Thoracic aorta (tissue), 2 donors: ENCODE data around the gene HMGB3. TPM values are rescaled to one million over a fixed set of nuclear protein-coding genes. Genes with fewer than 3 reads are reported as not detected.
A peak's percentile ranks its signal among the peaks of the same experiment; 100 is the strongest.

Experiments used
- ATAC-seq: fragments of 150-250 bp; one replicate; pipeline ENCODE4 v1.8.0; 2017; ENCODE audit warnings: low read depth; ENCODE audit not compliant: insufficient number of reproducible peaks, low FRiP score
- DNase-seq: peaks from one replicate; pipeline ENCODE4 v3.0.0-alpha.2; 2020; ENCODE audit warnings: low spot score
- H3K27ac ChIP-seq, 2 donors: fragments of 200-600 bp; sonication (generic); 1 replicate in 1 of 2; 2 replicates in 1 of 2; pipeline ENCODE4 v1.5.1; 2016; ENCODE audit warnings: mild to moderate bottlenecking in 2 of 2, moderate library complexity in 2 of 2
- H3K27me3 ChIP-seq: fragments of 200-600 bp; sonication (generic); replicated peaks from 2 replicates; pipeline ENCODE4 v1.6.0; 2016; ENCODE audit warnings: mild to moderate bottlenecking; ENCODE audit not compliant: insufficient read depth
- H3K36me3 ChIP-seq: fragments of 200-600 bp; sonication (generic); one replicate; pipeline ENCODE4 v1.5.1; 2016
- H3K4me1 ChIP-seq, 2 donors: fragments of 200-600 bp; sonication (generic); 1 replicate in 1 of 2; 2 replicates in 1 of 2; pipeline versions ENCODE4 v1.5.1 to v1.6.0; 2016; ENCODE audit warnings: low read depth in 2 of 2, mild to moderate bottlenecking in 1 of 2; ENCODE audit not compliant: control insufficient read depth in 1 of 2
- H3K4me3 ChIP-seq: fragments of 200-600 bp; sonication (generic); 2 replicates; pipeline ENCODE4 v1.5.1; 2016; ENCODE audit warnings: mild to moderate bottlenecking
- H3K9me3 ChIP-seq: fragments of 200-600 bp; sonication (generic); 2 replicates; pipeline ENCODE4 v1.5.1; 2016
- total RNA-seq, 2 donors: library from RNA; depleted of rRNA; stranded (reverse); fragments of >200 nt; gene quantifications; one replicate each; pipeline versions ENCODE4 v1.1.0 to v1.2.3, GENCODE V29; 2016
- TF ChIP-seq, protein P1 (sequence below): fragments of 200-600 bp; sonication (generic); IDR thresholded peaks from one replicate; pipeline ENCODE4 v1.5.1; 2019; ENCODE audit warnings: antibody characterized with exemption

Gene HMGB3
- total RNA-seq, 2 donors from 2014 or later, result 0.41 to 3.2 TPM

DNA sequence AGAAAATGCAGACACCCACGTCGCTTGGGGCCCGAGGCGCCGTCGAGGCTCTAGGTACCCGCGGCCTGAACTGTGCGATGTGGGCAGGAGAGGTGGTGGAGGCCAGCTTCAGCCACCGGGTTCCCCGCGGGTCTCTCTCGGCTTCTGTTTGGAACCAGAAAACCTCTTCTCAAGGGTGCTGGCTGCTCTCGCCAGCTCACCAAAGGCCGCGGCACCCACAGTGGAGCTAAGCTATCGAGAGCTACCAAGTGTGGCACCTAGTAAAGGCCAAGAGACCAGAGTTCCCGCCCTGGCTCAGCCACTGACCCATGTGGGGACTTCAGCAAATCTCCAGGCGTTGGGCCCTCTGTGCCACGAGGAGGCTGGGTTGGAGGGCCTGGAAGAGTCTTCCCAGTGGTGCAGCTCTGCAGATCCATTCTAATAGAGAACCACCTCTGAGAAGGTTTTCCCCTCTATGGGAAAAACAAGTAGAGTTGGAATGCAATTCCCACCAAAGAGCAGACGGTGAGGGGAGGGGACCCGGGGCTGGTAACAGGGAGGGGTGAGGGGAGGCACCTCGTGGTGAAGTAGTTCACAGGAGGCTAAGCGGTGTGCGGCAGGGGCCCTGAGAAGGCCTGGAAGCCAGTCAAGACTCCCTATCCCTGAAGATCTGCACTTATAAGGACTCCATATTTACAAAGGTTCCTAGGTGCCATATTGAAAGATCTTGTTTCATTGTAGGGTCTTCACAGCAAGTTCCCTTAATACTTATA, 5.5 kb upstream of the HMGB3 start:
- Histone ChIP-seq H3K9me3 (no peaks in the 10 kb centered on the region), H3K4me1 (no peaks in the 10 kb centered on the region), H3K27ac (no peak overlapping the region), H3K27me3 (no peaks in the 10 kb centered on the region), H3K4me3 (no peak overlapping the region), H3K36me3 (no peaks in the 10 kb centered on the region)
- TF ChIP-seq, protein P1, sequence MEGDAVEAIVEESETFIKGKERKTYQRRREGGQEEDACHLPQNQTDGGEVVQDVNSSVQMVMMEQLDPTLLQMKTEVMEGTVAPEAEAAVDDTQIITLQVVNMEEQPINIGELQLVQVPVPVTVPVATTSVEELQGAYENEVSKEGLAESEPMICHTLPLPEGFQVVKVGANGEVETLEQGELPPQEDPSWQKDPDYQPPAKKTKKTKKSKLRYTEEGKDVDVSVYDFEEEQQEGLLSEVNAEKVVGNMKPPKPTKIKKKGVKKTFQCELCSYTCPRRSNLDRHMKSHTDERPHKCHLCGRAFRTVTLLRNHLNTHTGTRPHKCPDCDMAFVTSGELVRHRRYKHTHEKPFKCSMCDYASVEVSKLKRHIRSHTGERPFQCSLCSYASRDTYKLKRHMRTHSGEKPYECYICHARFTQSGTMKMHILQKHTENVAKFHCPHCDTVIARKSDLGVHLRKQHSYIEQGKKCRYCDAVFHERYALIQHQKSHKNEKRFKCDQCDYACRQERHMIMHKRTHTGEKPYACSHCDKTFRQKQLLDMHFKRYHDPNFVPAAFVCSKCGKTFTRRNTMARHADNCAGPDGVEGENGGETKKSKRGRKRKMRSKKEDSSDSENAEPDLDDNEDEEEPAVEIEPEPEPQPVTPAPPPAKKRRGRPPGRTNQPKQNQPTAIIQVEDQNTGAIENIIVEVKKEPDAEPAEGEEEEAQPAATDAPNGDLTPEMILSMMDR, result no peak
- DNase-seq, result no peak
- ATAC-seq, result no peak

DNA sequence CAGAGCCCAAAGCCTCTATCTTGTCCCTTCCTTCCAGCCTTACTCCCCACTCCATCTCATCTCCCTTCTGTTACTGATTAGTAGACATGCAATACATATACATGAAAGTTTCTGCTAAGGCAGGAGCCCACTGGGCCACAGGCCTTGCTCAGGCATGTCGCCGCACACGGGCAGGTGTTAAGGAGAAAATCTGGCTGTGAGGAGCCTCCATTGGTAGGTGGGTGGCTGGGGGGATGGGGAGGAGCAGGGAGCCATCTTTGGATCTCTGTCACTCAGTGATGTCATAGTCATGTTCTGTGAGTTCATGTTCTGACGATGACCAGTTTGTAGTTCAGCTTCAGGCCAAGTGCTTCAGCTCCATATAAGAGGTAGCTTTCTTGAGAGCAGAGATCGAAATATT, 2.9 kb upstream of the HMGB3 start:
- ATAC-seq (no peak), DNase-seq (no peak)
- TF ChIP-seq, protein P1, result no peak

DNA sequence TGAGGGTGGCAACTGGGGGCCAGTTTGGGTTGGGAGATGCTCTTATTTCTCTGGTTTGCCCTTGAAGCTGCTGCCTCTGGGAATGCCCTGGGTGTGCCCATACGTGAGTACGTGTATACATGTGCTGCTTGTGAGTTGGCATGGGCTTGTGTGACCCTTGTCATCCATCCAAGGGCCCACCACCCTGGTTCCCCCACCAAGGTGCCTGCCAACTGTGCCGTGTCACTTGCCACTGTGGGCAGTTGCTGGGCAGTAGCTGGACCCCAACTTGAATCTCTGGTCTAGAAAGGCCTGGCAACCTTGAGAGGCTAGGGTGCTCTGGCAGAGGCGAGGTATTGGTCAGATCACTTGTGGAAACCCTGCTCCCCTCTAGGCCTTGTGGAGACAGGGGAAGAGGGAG, 2.4 kb upstream of the HMGB3 start:
- Histone ChIP-seq H3K27ac (no peak overlapping the region), H3K9me3 (no peaks in the 10 kb centered on the region), H3K4me3 (no peak overlapping the region), H3K36me3 (no peaks in the 10 kb centered on the region), H3K4me1 (peaks cover 0 to 5% of the 10 kb centered on the region in 2 donors), H3K27me3 (no peaks in the 10 kb centered on the region)
- no peak for DNase-seq
- ATAC-seq, result no peak
- TF ChIP-seq, protein P1, result no peak

More for the DNA sequence above, 2.9 kb upstream of the HMGB3 start:
- Histone ChIP-seq H3K27me3 (no peaks in the 10 kb centered on the region), H3K27ac (no peak overlapping the region), H3K4me3 (no peak overlapping the region), H3K36me3 (no peaks in the 10 kb centered on the region), H3K9me3 (no peaks in the 10 kb centered on the region), H3K4me1 (peaks cover 0 to 5% of the 10 kb centered on the region in 2 donors)

GRCh38 chrX:150982235-150982787, 824 bp upstream of the HMGB3 start:
- H3K4me1 ChIP-seq, result peaks cover 0 to 5% of the 10 kb centered on the region in 2 donors

GRCh38 chrX:150983521-150984168, 510 bp downstream of the HMGB3 start:
- Histone ChIP-seq H3K4me1 (peaks cover 0 to 5% of the 10 kb centered on the region in 2 donors), H3K36me3 (no peaks in the 10 kb centered on the region), H3K27ac (no peak overlapping the region), H3K9me3 (no peaks in the 10 kb centered on the region), H3K4me3 (peak overlapping the region; percentile 75), H3K27me3 (no peaks in the 10 kb centered on the region)
- DNase-seq (no peak), ATAC-seq (no peak)
- TF ChIP-seq, protein P1, result no peak

More at GRCh38 chrX:150982235-150982787, 824 bp upstream of the HMGB3 start:
- no peaks in the 10 kb centered on the region for H3K27me3 ChIP-seq
- H3K9me3 ChIP-seq, result no peaks in the 10 kb centered on the region
- H3K27ac ChIP-seq, result no peak overlapping the region
- ATAC-seq, result no peak
- H3K4me3 ChIP-seq, result peak overlapping the region; percentile 75
- TF ChIP-seq, protein P1, result no peak
- no peak for DNase-seq
- H3K36me3 ChIP-seq, result no peaks in the 10 kb centered on the region
